Type B pancreatic cell (in vitro differentiated cells): ENCODE data around the gene AKAP13. TPM values are rescaled to one million over a fixed set of nuclear protein-coding genes. Genes with fewer than 3 reads are reported as not detected.

ENCODE experiments used
- DNase-seq: peaks from one replicate; pipeline ENCODE4 v3.0.0; 2021; ENCODE audit warnings: mixed read lengths; ENCODE audit not compliant: unreplicated experiment; ENCODE audit errors: extremely low spot score
- H3K27ac Mint-ChIP-seq: 2 replicates; pipeline ENCODE4 v1.8.0; 2021; ENCODE audit warnings: mild to moderate bottlenecking, mixed read lengths
- H3K27me3 Mint-ChIP-seq: 2 replicates; pipeline ENCODE4 v1.8.0; 2021; ENCODE audit warnings: mixed read lengths
- H3K36me3 Mint-ChIP-seq: 2 replicates; pipeline ENCODE4 v1.8.0; 2021; ENCODE audit warnings: mixed read lengths
- H3K4me1 Mint-ChIP-seq: one replicate; pipeline ENCODE4 v1.8.0; 2021; ENCODE audit warnings: mixed read lengths; ENCODE audit not compliant: unreplicated experiment
- H3K4me3 Mint-ChIP-seq: 2 replicates; pipeline ENCODE4 v1.8.0; 2021; ENCODE audit warnings: mild to moderate bottlenecking, mixed read lengths
- H3K9me3 Mint-ChIP-seq: 2 replicates; pipeline ENCODE4 v1.8.0; 2021; ENCODE audit warnings: mixed read lengths
- CTCF ChIP-seq: fragments of 200-600 bp; sonication (generic); conservative IDR thresholded peaks from 2 replicates; pipeline ENCODE4 v1.5.0; 2021; ENCODE audit warnings: antibody characterized with exemption, mild to moderate bottlenecking
- total RNA-seq: library from RNA; stranded (reverse); gene quantifications from 2 replicates; pipeline ENCODE4 v1.2.1, GENCODE V29; 2021; ENCODE audit warnings: low replicate concordance

Gene AKAP13
- total RNA-seq, 1 donor from 2014 or later, result 75.7 TPM

DNA sequence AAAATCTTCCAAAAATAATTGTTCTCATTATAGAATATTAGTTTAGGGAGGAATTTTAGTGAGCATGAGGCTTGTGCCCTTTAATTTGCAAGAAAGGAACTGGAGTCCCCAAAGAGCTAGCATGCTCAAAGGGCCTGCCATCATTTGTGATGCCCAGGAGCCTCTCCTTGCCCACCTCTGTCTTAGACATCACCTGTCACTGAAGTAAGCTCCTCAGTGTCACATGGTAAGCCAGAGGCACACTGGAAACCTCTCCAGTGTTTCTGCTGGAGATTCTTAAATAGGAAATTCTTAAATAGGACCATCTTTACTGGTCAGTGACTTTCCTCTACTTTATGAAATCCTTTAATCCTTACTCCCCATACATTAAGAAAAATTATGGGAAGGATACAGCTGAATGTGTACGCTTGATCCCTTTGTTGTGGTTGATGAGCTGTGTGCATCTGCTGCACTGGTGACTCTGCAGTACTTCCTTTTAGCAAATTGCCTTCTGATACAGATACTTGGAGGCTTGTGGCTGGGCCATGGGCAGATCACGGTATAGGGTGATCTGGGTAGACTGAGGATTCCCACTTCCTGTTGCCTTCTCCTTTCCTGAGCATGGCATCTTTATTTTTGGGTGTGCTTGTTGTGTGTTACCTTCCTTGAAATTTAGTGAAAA, 216.9 kb downstream of the AKAP13 start:
- H3K36me3 Mint-ChIP-seq, result peaks cover 3% of the 10 kb centered on the region
- peaks cover 19% of the 10 kb centered on the region for H3K4me1 Mint-ChIP-seq
- H3K9me3 Mint-ChIP-seq, result no peaks in the 10 kb centered on the region
- no peak overlapping the region for H3K4me3 Mint-ChIP-seq
- no peak overlapping the region for H3K27ac Mint-ChIP-seq
- no peak for TF ChIP-seq CTCF
- H3K27me3 Mint-ChIP-seq, result no peaks in the 10 kb centered on the region
- DNase-seq, result no peak

- no peak overlapping the region for H3K27ac Mint-ChIP-seq
- H3K4me1 Mint-ChIP-seq, result peaks cover 16% of the 10 kb centered on the region
- H3K4me3 Mint-ChIP-seq, result no peak overlapping the region
- no peaks in the 10 kb centered on the region for H3K27me3 Mint-ChIP-seq
- no peak for DNase-seq
- H3K9me3 Mint-ChIP-seq, result no peaks in the 10 kb centered on the region
- peaks cover 3% of the 10 kb centered on the region for H3K36me3 Mint-ChIP-seq
- no peak for TF ChIP-seq CTCF
These were observed 217.8 kb downstream of the AKAP13 start for GRCh38 chr15:85598219-85598618.

DNA sequence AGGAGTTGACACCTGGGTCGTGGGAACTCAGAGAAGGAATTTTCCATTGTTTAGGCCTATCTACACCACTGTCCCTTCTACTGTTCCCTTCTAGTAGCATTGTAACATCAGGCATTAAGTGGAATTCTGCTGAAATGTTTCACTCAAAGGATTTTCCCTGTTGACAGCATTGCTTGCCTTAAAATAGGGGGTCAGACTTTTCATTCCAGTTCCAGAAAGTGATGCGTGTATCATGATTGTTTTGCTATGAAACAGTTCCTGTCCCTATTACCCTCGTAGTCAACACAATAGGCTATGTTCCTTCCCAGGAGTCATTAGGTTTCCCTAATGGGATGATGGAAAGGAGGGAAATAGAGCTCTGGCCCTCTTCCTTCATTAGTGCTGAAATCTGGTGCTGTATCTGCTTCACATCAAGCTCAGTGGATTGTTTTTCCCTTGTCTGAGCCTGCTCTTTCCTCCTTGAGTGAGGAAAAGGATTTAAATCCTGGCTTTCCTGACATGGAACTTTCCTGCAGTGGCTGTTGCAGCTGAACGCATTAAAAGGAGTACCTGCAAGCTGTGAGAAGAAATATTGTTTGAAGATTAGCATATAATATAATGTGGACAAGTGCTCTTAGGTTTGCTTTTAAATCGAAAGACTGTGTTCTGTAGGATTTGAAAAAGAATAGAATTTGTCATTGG, 218.5 kb downstream of the AKAP13 start:
- Mint-ChIP-seq H3K27me3 (no peaks in the 10 kb centered on the region), H3K36me3 (peaks cover 7% of the 10 kb centered on the region), H3K4me3 (no peak overlapping the region), H3K27ac (no peak overlapping the region), H3K4me1 (peaks cover 16% of the 10 kb centered on the region), H3K9me3 (no peaks in the 10 kb centered on the region)
- TF ChIP-seq CTCF, result no peak
- DNase-seq, result no peak

- no peak for TF ChIP-seq CTCF
- Mint-ChIP-seq H3K9me3 (no peaks in the 10 kb centered on the region), H3K36me3 (peaks cover 10% of the 10 kb centered on the region), H3K27me3 (no peaks in the 10 kb centered on the region), H3K4me1 (peaks cover 18% of the 10 kb centered on the region), H3K4me3 (no peak overlapping the region), H3K27ac (no peak overlapping the region)
- DNase-seq, result no peak
These were observed 219.6 kb downstream of the AKAP13 start for GRCh38 chr15:85600001-85600400.

DNA sequence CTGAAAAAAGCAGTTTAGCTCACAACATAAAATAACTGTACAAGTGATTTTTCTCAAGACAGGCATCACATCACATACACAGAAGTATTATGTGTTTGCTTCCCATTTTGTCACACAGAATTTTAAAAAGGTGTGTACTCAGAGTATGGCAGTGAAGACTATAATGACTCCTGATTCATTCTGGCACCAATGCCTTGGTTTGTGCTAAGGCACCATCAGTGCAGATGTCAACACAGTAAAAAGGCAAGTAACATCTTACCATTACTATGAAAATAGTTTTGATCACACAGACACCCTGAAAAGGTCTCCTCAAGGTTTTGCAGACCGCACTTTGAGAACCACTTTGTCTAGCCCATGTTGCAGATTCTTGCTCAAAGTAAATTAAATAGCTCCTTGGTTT, 222.8 kb downstream of the AKAP13 start:
- no peak for TF ChIP-seq CTCF
- Mint-ChIP-seq H3K27me3 (no peaks in the 10 kb centered on the region), H3K9me3 (no peaks in the 10 kb centered on the region), H3K4me1 (peaks cover 29% of the 10 kb centered on the region), H3K36me3 (peaks cover 11% of the 10 kb centered on the region), H3K27ac (no peak overlapping the region), H3K4me3 (no peak overlapping the region)
- no peak for DNase-seq
